Measurements from ENCODE around the gene CDHR3. TPM values are rescaled to one million over a fixed set of nuclear protein-coding genes. Genes with fewer than 3 reads are reported as not detected.
"Not testable (repeated sequence)": the region's sequence is repeated elsewhere in the genome, so short reads cannot be mapped to it uniquely, and the experiment has no call there.

The CDHR3 gene
- total RNA-seq, 1 experiment from 2014 or later, result 6.5 TPM

- no TSS peak for BruUV-seq (replicated peaks)
- ChIA-PET CTCF (interaction anchor here (0.6 kb wide), 1 partner anchor 90 kb away, joined by 6 read pairs; no protein-coding TSS in a partner anchor), POLR2A (no interaction called here)
- peaks cover 13% of the 10 kb centered on the region; the same call in 1 of the 2 replicates for H3K9me3 ChIP-seq (ENCODE audit: control insufficient read depth, insufficient read depth, low read depth, low read length)
- TF ChIP-seq CTCF (IDR thresholded peaks at IDR 0.05), result no peak
- TF ChIP-seq REST (IDR thresholded peaks at IDR 0.05; ENCODE audit: insufficient read depth in 1 of 2, low read depth in 2 of 2, low read length in 1 of 2), result no peak
- no peak for TF ChIP-seq POLR2AphosphoS5 (IDR thresholded peaks at IDR 0.05; ENCODE audit: low read depth, low read length)
- TF ChIP-seq TCF7L2 (IDR thresholded peaks at IDR 0.05; ENCODE audit: low read depth, low read length), result no peak
- no peak for TF ChIP-seq SIN3A (IDR thresholded peaks at IDR 0.05; ENCODE audit: borderline replicate concordance, insufficient read depth, low read depth, low read length)
- DNase-seq (ENCODE audit: low read depth, low spot score), result no peak
- in situ Hi-C loops (cut with HindIII; ENCODE audit: low pct_unique_long_range_greater_than_20kb, low sequenced_read_pairs), result no loop called here
- intact Hi-C loops (cut with micrococcal nuclease; ENCODE audit: unreplicated experiment), result no loop called here
- no peaks in the 10 kb centered on the region for H3K27me3 ChIP-seq (ENCODE audit: control insufficient read depth, insufficient read depth, low read length)
- no peak for ATAC-seq
- no peaks in the 10 kb centered on the region for H3K36me3 ChIP-seq (ENCODE audit: control insufficient read depth, insufficient read depth, low read length)
- H3K27ac ChIP-seq (ENCODE audit: low read length), result no peak overlapping the region
- no peak overlapping the region for H3K4me3 ChIP-seq (ENCODE audit: low read depth in 2 of 2, low read length in 2 of 2)
- H3K4me1 ChIP-seq (ENCODE audit: control insufficient read depth, insufficient read depth, low read length), result no peaks in the 10 kb centered on the region
Observed at GRCh38 chr7:105952917-105953595, 10.0 kb upstream of the CDHR3 start.

DNA sequence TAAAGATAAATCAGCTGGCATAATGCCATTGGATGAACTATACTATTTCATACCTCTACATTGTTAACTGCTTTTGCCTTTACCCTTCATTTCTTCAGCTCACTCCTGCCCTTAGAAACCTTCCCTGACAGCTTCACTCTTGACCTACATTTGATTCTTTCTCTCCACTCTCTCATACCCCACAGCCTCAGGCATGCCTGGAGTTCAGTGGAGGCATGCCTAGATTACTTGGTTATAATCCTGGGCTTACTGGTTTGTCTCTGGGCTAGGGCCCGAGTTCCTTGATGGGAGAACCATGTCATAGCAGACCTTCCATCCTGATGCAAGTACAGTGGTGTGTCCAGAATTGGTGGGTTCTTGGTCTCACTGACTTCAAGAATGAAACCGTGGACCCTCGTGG, 8.4 kb upstream of the CDHR3 start:
- Histone ChIP-seq H3K36me3 (ENCODE audit: control insufficient read depth, insufficient read depth, low read length) (no peaks in the 10 kb centered on the region), H3K27ac (ENCODE audit: low read length) (no peak overlapping the region), H3K4me3 (ENCODE audit: low read depth in 2 of 2, low read length in 2 of 2) (no peak overlapping the region), H3K4me1 (ENCODE audit: control insufficient read depth, insufficient read depth, low read length) (no peaks in the 10 kb centered on the region), H3K27me3 (ENCODE audit: control insufficient read depth, insufficient read depth, low read length) (no peaks in the 10 kb centered on the region), H3K9me3 (ENCODE audit: control insufficient read depth, insufficient read depth, low read depth, low read length) (peaks cover 13% of the 10 kb centered on the region; the same call in 1 of the 2 replicates)
- POLR2A ChIA-PET, result no interaction called here
- TF ChIP-seq POLR2AphosphoS5 (IDR thresholded peaks at IDR 0.05; ENCODE audit: low read depth, low read length) (no peak), TCF7L2 (IDR thresholded peaks at IDR 0.05; ENCODE audit: low read depth, low read length) (no peak), REST (IDR thresholded peaks at IDR 0.05; ENCODE audit: insufficient read depth in 1 of 2, low read depth in 2 of 2, low read length in 1 of 2) (no peak), SIN3A (IDR thresholded peaks at IDR 0.05; ENCODE audit: borderline replicate concordance, insufficient read depth, low read depth, low read length) (no peak)
- CTCF ChIA-PET, result no interaction called here
- DNase-seq (ENCODE audit: low read depth, low spot score), result no peak
- BruUV-seq (replicated peaks), result no TSS peak
- in situ Hi-C loops (cut with HindIII; ENCODE audit: low pct_unique_long_range_greater_than_20kb, low sequenced_read_pairs) (no loop called here), intact Hi-C loops (cut with micrococcal nuclease; ENCODE audit: unreplicated experiment) (no loop called here)
- ATAC-seq, result no peak

DNA sequence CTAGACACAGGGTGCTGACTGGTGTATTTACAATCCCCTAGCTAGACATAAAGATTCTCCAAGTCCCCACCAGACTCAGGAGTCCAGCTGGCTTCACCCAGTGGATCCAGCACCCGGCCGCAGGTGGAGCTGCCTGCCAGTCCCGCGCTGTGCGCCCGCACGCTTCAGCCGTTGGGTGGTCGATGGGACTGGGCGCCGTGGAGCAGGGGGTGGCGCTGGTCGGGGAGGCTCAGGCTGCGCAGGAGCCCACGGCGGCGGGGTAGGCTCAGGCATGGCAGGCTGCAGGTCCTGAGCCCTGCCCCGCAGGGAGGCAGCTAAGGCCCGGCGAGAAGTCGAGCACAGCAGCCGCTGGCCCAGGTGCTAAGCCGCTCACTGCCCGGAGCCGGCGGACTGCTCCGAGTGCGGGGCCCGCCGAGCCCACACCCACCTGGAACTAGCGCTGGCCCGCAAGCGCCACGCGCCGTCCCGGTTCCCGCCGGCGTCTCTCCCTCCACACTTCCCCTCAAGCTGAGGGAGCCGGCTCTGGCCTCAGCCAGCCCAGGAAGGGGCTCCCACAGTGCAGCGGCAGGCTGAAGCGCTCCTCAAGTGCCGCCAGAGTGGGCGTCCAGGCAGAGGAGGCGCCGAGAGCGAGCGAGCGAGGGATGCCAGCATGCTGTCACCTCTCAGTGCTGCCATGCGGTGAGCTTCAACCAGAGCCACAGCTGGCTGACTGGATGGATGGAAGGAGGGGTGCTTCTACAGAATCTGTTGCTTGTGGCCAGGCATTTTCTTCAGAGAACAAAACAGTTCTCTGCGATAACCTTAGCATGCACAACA, 7.2 kb upstream of the CDHR3 start:
- CTCF ChIA-PET; DNase-seq (ENCODE audit: low read depth, low spot score); BruUV-seq (replicated peaks); ATAC-seq; H3K27me3 ChIP-seq (ENCODE audit: control insufficient read depth, insufficient read depth, low read length); H3K4me1 ChIP-seq (ENCODE audit: control insufficient read depth, insufficient read depth, low read length); intact Hi-C loops (cut with micrococcal nuclease; ENCODE audit: unreplicated experiment); in situ Hi-C loops (cut with HindIII; ENCODE audit: low pct_unique_long_range_greater_than_20kb, low sequenced_read_pairs); H3K36me3 ChIP-seq (ENCODE audit: control insufficient read depth, insufficient read depth, low read length); H3K27ac ChIP-seq (ENCODE audit: low read length); H3K4me3 ChIP-seq (ENCODE audit: low read depth in 2 of 2, low read length in 2 of 2); POLR2A ChIA-PET: not testable (repeated sequence)
- peaks cover 13% of the 10 kb centered on the region; the same call in 1 of the 2 replicates for H3K9me3 ChIP-seq (ENCODE audit: control insufficient read depth, insufficient read depth, low read depth, low read length)

All from Panc1 (cell line).